Hypothalamus (tissue), 51 donors: ENCODE data around the gene ANKRA2.

Experiments used
- DNase-seq, 51 donors: peaks; one replicate each; lab custom pipeline; 2025; lab: John Stamatoyannopoulos, UW

The ANKRA2 gene, protein sequence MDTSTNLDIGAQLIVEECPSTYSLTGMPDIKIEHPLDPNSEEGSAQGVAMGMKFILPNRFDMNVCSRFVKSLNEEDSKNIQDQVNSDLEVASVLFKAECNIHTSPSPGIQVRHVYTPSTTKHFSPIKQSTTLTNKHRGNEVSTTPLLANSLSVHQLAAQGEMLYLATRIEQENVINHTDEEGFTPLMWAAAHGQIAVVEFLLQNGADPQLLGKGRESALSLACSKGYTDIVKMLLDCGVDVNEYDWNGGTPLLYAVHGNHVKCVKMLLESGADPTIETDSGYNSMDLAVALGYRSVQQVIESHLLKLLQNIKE

DNA sequence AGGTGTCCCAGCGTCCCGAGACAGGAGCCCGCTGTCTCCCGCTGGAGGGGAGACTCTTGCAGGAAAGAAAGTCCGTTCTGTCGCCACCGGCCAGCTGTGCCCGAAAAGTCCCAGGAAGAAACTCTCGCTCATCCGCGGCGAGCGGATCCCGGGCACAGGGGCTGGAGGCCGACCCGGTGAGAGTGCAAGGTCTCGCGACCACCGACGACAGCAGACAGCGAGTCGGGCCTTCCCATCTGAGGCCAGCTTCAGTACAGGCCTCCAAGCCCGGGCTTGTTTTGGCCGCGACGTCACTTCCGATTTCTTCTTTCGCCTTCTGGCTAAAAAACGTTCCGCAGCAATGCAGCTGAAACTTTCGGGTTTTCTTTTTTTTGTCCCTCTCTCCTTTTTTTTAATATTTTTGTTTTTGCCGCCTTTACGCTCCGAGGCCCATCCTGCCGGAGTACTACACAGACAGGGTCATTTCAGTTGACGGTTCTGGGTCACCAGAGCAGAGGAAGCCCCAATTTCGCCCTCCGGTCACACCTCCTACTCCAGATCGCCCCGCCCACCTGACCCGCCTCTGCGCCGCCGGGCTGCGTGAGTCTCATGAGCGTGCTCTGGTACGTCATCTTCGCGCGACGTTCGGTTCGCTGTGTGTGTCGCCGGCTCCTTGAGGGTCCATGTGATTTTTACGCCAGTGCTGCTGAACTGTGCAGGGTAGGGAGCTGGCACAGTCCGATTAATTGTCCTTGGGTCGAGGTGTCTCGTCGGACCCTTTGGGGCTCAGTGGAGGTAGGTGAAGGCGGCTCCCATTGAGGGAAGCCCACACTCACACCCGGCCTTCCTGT is at the start of gene ANKRA2, which contains the start of gene UTP15:
Gene ANKRA2 (minus strand): TSS at position 501 of the 830 bp plus-strand sequence. CDS start 2,758 bp downstream, outside the sequence.
Gene UTP15 (plus strand): TSS at position 605 of the 830 bp plus-strand sequence. CDS start 1,602 bp downstream, outside the sequence.
- peak; percentile 73 to 98 (median 94) for DNase-seq

DNA sequence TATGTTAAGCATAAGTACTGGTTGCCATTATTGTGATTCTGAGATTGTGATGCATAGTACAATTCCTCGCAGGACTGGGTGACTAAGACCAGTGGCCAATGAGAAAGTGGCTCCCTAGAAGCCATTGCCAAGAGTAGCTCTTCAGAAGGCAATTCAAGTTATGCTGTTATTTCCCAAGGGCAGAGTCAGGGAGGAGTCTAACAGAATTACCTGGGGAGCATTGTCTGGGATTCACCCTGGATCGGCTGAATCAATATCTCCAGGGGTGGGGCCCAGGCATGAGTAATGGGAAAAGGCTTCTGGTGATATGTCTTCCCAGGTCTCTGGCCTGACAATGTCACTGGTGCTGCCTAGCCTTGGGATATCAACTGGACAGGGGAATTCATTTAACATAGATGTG is 49.6 kb upstream of the ANKRA2 start:
- DNase-seq: no peak

DNA sequence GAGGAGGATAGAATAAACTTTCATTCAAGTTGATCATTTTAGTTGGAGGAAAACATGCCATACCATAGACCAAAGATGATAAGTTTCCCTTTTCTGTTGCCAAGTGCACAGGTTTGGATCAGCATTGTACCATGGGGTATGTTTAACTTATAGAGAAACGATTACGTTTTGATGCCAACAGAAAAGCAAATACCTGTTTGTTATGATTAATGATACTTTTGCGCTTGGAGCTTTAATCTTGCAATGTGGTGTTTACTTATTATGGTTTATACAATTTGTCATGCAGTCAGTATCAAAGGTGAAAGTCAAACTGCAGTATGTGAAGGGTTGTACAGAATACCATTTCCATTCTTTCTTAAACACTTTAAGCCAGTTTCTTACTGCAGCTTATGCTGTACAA is 47.4 kb upstream of the ANKRA2 start:
- DNase-seq: no peak

DNA sequence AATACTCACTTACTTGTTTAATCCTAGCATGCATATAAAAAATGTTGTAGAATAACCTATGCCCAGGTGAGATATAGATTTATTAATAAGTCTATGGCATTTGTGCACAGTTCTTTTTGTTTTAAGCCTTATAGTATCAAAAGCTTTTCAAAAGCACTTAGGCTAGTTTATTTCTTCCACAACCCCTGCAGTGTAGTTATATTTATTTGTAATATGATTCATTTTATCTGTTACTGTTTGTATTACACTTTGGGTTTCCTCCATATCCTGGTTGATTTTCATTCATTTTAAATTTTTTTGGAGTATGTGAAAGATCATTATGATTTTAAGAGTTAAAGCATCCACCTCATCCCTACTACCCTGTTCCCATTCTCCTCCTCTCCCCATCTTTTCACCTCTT is 41.8 kb upstream of the ANKRA2 start:
- DNase-seq: no peak

DNA sequence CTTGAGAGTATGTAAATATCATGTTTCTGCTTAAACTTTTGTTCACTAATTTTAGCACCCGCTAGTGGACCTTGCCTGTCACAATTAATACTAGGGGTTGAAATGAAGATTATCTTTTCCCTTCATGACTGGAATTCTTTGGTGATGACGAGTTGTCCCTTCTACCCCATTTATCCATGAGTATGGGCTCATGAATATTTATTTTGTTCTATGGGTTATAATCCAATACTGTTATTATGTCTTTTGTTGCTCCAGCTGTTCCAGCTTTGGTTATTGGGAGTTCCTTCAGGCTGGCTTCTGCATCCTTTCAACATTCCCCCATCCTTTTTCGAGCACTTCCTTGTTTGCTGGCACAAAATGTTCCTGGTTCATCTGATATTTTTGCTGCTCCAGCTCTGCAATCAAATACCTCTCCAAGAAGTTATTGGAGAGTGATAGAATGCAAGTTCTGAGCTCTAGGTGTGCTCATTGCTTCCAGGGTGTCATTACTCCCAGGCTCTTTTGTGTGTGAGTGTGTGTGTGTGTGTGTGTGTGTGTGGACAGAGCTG is 40.8 kb upstream of the ANKRA2 start:
- no peak for DNase-seq

DNA sequence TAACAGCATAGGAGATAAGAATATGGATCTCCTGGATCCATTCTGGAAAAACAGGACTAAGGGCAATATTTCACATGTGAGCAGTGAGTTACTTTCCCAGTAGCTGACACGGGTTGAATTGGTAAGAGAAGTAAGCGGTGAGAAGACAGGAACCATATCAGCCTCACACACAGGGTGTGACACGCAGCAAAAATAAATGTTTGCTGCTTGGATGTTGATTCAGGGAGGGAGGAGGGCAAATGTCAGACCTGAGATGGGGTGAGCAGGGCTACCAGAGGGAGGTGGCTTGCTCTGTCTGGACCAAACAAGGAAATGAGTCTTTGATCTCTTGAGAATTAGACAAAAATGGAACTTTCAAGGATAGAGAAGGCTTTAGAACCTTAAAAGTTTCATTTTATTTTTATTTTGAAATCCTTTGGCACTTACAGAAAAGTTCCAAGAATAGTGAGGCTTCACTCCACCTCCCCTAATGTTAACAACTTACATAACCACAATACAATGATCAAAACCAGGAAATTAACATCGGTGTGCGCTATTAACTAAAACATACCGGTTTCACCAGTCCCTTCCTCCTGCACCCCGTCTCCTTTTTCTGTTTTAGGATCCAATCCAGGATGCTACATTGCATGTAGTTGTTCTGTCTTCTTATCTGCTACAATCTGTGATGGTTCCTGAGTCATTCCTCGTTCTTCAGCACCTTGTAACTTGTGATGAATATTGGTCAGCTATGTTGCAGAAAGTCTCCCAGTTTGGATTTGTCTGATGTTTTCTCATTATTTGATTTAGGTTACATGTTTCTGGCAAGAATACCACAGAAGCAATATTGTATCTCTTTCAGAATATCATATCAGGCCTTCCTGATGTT is 40.0 kb upstream of the ANKRA2 start:
- no peak for DNase-seq

DNA sequence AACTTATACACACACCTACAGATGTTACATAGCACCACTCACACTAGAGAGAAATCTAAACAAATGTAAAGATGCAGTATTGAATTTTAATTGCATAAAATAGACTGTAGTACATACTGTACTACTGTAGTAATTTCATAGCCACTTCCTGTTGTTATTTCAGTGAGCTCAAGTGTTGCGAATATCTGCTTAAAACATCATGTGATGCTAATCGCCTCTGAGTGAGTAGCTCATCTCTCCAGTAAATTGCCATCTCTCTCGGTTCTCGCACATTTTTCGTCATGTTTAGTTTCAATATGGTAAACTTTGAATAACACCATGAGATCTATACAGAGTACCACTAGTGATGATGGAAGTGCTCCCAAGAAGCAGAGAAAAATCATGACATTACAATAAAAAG is 38.6 kb upstream of the ANKRA2 start:
- DNase-seq: no peak

DNA sequence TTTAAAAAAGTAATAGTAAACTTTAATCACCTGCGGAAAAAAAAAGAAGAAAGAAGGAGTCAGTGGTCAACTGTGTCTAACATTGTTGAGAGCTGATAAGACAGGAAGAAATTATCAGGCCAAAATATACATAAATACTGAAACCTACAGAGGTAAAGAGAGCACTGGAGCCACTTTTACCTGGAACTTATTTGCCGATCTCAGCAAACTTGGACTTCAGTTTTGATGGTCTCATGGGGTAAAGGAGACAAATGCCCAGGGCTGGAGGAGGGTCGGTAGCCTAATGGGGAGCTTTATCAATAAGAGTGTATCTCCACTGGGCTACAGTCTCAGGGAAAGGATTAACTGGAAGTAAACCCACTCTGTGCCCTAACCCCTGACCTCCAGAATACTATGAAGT is 33.9 kb upstream of the ANKRA2 start:
- DNase-seq: no peak

DNA sequence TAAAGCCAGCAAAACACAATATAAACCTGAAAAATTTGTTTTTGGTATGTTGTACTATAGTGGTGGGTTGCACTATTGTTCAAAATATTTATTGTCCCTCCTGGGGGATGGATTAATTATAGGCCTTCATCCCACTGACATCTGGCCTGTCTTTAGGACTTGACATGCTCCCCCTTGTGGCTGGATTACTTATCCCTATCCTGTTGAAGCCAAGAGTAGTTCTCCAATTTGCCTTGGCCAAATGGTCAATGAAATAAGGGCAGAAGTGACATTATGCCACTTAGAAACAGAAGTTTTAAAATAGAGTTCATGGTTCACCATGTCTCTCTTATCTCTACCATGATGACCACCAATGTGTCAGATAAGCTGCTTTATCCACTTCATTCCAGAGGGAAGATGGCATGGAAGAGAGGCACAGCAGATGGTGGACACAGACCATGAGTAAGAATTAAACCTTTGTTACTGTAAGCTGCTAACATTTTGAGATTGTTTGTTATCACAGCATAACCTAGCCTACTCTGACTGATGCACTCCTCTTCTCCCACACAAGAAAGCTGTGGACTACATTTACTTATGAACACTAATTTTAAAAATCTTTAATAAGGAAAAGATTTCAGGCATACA is 31.4 kb upstream of the ANKRA2 start:
- no peak for DNase-seq

DNA sequence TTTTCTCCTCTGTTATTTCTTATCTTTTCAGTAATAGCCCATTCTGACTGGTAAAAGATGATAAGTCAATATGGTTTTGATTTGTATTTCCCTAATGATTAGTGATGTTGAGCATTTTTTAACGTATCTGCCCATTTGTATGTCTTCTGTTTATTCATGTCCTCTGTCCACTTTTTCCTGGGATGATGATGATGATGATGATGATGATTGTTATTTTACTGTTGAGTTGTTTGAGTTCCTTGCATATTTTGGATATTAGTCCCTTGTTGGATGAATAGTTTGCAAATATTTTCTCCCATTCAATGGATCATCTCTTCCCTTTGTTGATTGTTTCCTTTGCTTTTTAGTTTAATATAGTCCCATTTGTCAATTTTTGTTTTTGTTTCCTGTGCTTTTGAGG is 27.1 kb upstream of the ANKRA2 start:
- no peak for DNase-seq

DNA sequence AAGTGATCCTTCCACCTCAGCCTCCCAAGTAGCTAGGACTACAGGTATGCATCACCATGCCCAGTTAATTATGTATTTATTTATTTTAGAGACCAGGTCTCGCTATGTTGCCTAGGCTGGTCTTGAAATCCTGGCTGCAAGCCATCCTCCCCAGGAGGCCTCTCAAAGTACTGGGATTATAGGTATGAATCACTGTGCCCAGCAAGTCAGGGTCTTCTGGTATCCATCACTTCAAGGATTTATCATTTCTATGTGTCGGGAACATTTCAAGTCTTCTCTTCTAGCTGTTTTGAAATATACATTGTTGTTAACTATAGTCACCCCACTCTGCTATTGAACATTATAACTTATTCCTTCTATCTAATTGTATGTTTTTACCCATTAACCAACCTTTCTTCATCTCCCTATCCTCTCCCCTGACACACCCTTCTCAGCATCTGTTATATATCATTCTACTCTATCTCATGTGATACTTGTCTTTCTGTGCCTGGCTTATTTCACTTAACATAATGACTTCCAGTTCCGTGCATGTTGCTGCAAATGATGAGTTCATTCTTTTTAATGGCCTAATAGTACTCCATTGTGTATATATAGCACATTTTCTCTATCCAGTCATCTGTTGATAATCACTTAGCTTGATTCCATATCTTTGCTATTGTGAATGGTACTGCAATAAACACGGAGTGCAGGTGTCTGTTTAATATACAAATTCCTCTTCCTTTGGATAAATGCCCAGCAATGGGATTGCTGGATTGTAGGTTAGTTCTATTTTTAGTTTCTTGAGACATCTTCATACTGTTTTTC is 26.5 kb upstream of the ANKRA2 start:
- no peak for DNase-seq

DNA sequence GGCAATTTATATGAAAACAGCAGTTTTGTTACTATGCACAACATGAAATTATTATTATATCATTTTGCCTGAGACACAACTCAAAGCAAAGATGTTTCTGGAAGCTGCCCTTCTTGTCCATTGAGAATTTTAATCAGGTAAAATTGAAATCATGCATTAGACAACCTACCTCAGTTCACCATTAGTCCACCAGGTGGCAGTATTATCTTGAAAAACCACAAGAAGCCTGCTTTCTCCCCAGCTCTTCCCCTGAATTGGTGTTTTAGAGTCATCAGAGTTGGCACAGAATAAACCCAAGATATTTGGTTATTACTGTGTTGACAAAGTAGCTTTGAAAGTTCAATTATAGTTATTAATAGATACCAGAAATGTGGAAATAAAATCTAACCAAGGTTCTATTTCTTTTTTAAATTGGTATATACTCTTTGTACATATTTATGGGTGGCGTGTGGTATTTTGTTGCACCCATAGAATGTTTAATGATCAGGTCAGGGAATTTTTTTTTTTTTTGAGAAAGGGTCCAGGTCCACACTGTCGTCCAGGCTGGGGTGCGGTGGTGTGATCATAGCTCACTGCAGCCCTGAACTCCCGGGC is 25.8 kb upstream of the ANKRA2 start:
- peak in 17 of 51 donors; percentile 0 to 70 (median 4) for DNase-seq

DNA sequence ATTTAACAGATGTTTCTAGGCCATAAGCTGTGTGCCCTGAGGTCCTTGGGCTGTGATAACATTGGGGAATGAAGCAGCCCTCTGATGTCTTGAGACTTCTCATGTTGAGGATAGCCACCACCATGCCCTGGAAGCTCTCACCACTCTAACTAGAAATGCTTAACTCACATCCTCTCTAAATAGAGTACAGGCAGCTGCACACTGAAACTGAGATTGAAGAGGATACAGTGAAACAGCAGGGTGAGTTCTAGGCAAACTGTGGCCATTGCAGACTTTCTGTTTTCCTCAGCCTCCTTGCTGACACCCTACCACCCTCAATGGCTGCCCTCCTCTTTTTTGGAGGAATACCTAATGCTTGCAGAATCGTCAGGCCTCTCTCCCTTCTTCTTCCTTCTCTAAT is 22.5 kb upstream of the ANKRA2 start:
- no peak for DNase-seq

DNA sequence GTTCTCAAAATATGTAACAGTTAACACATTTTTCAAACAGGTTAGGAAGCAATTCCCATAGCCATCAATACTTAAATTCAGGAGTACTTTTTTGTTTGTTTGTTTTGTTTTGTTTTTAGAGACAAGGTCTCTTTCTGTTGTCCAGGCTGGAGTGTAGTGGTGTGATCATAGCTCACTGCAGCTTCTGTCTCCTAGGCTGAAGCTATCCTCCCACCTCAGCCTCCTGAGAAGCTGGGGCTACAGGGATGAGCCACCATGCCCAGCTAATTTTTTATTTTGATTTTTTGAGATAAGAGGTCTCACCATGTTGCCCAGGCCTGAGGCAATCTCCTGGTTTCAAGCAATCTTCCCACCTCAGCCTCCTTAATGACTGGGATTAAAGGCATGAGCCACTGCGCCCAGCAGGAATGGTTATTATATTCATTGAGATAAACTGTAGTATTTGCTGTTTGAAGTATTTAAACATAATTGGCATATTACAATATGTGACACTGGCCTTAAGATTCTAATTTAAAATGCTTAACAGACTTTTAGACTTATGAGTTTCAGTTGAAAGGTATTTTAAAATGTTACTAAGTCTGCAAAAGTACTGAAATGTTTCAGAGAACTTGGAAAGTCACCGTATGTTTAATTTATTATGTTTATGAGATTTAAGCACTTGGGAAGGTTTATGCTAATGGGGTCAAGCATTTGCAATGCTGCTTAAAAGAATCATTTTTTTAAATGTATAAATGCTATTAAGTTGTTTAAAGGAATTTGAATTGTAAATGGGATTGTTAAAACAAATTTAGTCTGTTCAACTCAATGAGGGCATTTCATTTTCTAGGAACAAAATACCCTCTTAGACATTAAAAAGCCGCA is 17.1 kb upstream of the ANKRA2 start:
- DNase-seq: no peak

DNA sequence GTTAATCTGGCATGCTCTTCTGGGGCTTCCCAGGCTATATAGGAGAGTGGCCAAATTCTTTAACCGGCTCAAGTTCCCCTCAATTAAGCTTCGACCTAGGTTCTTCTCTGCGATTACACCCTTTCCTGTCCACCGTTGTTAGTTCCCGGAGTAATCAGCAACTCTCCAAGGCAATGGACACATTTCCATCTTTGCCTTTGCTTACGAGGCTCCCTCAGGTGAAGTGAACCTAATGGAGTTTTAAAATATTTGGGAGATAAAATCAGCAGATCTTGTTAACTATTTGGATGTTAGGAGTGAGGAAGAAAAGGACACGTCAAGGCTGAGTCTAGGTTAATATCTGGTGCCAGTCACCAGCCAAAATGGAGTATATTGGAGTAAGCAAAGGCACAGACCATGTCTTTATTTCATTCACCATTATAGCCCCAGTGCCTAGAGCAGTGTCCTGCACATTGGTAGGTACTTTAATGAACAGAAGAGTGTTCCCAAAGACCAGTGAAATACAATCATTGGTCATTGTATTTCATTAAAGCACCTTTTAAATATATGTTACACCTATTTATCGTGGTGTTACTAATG is 619 bp upstream of the ANKRA2 start:
- DNase-seq: no peak

DNA sequence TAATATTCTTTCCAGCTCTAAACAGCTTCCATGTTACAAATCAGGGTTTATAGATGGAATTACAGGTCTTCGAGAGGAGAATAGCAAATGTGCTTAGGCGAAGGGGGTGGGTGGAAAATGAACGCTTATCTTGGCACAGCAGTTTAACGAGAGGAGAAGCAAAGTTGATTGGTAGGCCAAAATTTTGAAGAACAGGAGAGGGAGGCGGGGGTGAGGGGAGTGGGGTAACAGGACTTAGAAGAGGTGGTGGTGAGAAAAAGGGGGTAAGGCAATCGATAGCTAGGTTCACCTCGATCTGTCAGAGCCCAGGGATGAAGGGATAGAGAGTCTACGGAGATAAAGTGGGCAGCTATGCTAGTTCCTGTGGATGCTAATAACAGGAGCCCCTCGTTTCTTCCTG is 764 bp downstream of the ANKRA2 start:
- peak in 3 of 51 donors; percentile 3 to 37 (median 13) for DNase-seq

DNA sequence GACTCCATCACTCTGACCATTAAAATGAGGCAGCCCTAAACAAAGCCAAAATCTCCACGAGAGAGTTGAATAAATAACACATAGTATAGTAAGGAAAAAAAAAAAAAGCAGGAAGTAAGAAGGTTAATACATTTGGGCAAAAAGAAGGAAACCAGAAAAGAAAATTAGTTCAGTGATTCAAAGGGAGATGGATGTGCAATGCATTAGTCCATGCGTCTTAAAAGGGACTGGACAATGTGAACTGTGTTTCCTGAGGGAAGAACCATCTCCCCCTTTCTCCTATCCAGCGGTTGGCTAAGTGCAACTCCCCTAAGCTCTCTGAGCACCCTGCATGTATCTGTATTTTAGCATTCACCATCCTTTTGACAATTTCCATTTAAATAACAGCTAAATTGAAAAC is 1.4 kb downstream of the ANKRA2 start:
- no peak for DNase-seq

DNA sequence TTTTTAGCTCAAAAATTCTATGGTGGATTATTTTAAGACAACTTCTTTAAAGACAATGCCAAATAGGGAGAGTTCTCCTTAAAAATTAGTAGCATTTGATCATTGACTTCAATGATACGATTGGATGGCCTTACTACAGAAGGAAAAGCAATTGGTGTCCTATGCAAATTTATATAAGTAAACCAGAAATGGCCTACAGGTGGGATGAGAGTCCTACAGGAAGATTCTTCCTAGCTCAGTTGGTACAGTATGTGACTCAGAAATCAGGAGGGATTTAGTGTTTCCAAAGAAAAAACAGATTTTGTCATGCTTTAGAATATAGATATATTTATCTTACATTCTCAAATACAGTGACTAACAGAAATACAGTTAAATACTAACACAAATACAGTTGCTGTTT is 6.5 kb downstream of the ANKRA2 start:
- no peak for DNase-seq
